CD14-positive monocyte (primary cell): ENCODE data around the gene ABI1. TPM values are rescaled to one million over a fixed set of nuclear protein-coding genes. Genes with fewer than 3 reads are reported as not detected.

Source experiments
- DNase-seq, 3 donors: peaks; one replicate each; pipeline ENCODE4 v3.0.0-alpha.2; 2011 to 2022
- H2AFZ ChIP-seq: 2 replicates; pipeline ENCODE4 v1.6.0; 2012; ENCODE audit warnings: mild to moderate bottlenecking, low read depth, low read length, inconsistent platforms; ENCODE audit not compliant: insufficient read depth, poor library complexity, severe bottlenecking
- H3K27ac ChIP-seq, 2 donors: 1 replicate in 1 of 2; 2 replicates in 1 of 2; pipeline ENCODE4 v1.5.1; 2012 to 2013; ENCODE audit warnings: low read length in 2 of 2, control low read depth in 1 of 2, inconsistent platforms in 1 of 2, low read depth in 1 of 2, mild to moderate bottlenecking in 1 of 2
- H3K27me3 ChIP-seq, 2 donors: one replicate each; pipeline versions ENCODE4 v1.6.0 to v1.6.1; 2011 to 2013; ENCODE audit warnings: low read length in 2 of 2; ENCODE audit not compliant: control insufficient read depth in 2 of 2, insufficient read depth in 2 of 2
- H3K36me3 ChIP-seq, 2 donors: replicated peaks in 1 of 2; 1 replicate in 1 of 2; 2 replicates in 1 of 2; pipeline versions ENCODE4 v1.5.1 to v1.6.1; 2012 to 2013; ENCODE audit warnings: low read length in 2 of 2, control low read depth in 1 of 2, inconsistent platforms in 1 of 2, mild to moderate bottlenecking in 1 of 2; ENCODE audit not compliant: insufficient read depth in 2 of 2, control insufficient read depth in 1 of 2
- H3K4me1 ChIP-seq, 2 donors: 1 replicate in 1 of 2; 2 replicates in 1 of 2; pipeline versions ENCODE4 v1.5.1 to v1.6.1; 2012 to 2013; ENCODE audit warnings: low read length in 2 of 2, control low read depth in 1 of 2, inconsistent platforms in 1 of 2, mild to moderate bottlenecking in 1 of 2, moderate library complexity in 1 of 2; ENCODE audit not compliant: insufficient read depth in 2 of 2, control insufficient read depth in 1 of 2
- H3K4me2 ChIP-seq: replicated peaks from 2 replicates; pipeline ENCODE3; 2012; ENCODE audit warnings: low read length, moderate library complexity, mild to moderate bottlenecking; ENCODE audit not compliant: poor library complexity, severe bottlenecking; ENCODE audit errors: extremely low read depth
- H3K4me3 ChIP-seq, 3 experiments: fragments of 200-600 bp in 1 of 3; sonication (generic) in 1 of 3; replicated peaks in 1 of 3; 1 replicate in 2 of 3; 2 replicates in 1 of 3; pipeline ENCODE4 v1.5.1; 2011 to 2013; ENCODE audit warnings: low read length in 3 of 3, mild to moderate bottlenecking in 3 of 3, control low read depth in 2 of 3, low read depth in 2 of 3, inconsistent platforms in 1 of 3, moderate library complexity in 1 of 3
- H3K79me2 ChIP-seq: 2 replicates; pipeline ENCODE4 v1.6.0; 2012; ENCODE audit warnings: mild to moderate bottlenecking, control low read depth, inconsistent platforms, low read length, moderate library complexity; ENCODE audit not compliant: insufficient read depth
- H3K9ac ChIP-seq: 2 replicates; pipeline ENCODE4 v1.6.0; 2017; ENCODE audit warnings: low read length, mild to moderate bottlenecking; ENCODE audit not compliant: insufficient read depth, poor library complexity, severe bottlenecking
- H3K9me3 ChIP-seq, 2 donors: replicated peaks in 1 of 2; 1 replicate in 1 of 2; 2 replicates in 1 of 2; pipeline versions ENCODE4 v1.5.1 to v1.6.1; 2012 to 2013; ENCODE audit warnings: low read length in 2 of 2, control low read depth in 1 of 2; ENCODE audit not compliant: control insufficient read depth in 1 of 2, insufficient read depth in 1 of 2
- H4K20me1 ChIP-seq: 2 replicates; pipeline ENCODE4 v1.6.0; 2012; ENCODE audit warnings: mild to moderate bottlenecking, low read length, control low read depth, moderate library complexity; ENCODE audit not compliant: insufficient read depth
- H3K27ac Mint-ChIP-seq, 7 donors: one replicate each; pipeline ENCODE4 v1.8.0; 2020; ENCODE audit warnings: mild to moderate bottlenecking in 7 of 7, mixed read lengths in 7 of 7, moderate library complexity in 6 of 7, inconsistent platforms in 2 of 7
- H3K27me3 Mint-ChIP-seq, 3 donors: one replicate each; pipeline ENCODE4 v1.8.0; 2021 to 2022; ENCODE audit warnings: low read depth in 3 of 3, mild to moderate bottlenecking in 3 of 3, mixed read lengths in 3 of 3, moderate library complexity in 3 of 3, inconsistent platforms in 1 of 3
- H3K36me3 Mint-ChIP-seq, 2 donors: one replicate each; pipeline ENCODE4 v1.8.0; 2020; ENCODE audit warnings: mixed read lengths in 2 of 2, inconsistent platforms in 1 of 2, mild to moderate bottlenecking in 1 of 2
- H3K4me1 Mint-ChIP-seq: one replicate; pipeline ENCODE4 v1.8.0; 2020; ENCODE audit warnings: mild to moderate bottlenecking, mixed read lengths
- H3K4me3 Mint-ChIP-seq, 2 donors: one replicate each; pipeline ENCODE4 v1.8.0; 2020; ENCODE audit warnings: mild to moderate bottlenecking in 2 of 2, mixed read lengths in 2 of 2, moderate library complexity in 1 of 2
- H3K9me3 Mint-ChIP-seq, 7 donors: one replicate each; pipeline ENCODE4 v1.8.0; 2020 to 2022; ENCODE audit warnings: mixed read lengths in 7 of 7, mild to moderate bottlenecking in 6 of 7, moderate library complexity in 6 of 7, inconsistent platforms in 2 of 7
- WGBS: methylation state at CpG from one replicate; pipeline ENCODE4 v1.1.5; 2013; ENCODE audit warnings: missing lambda C conversion rate; ENCODE audit not compliant: insufficient coverage; 5-methylcytosine and 5-hydroxymethylcytosine counted together
- intact Hi-C, 2 donors: fragments of 100-400 bp; cut with micrococcal nuclease; formaldehyde crosslinking; loops; one replicate each; pipeline versions ENCODE4 v1.15.0 to v1.15.1; 2023
- polyA plus RNA-seq, 3 donors: library from polyadenylated mRNA; depleted of rRNA in 1 of 3; unstranded in 2 of 3; stranded (reverse) in 1 of 3; fragments of 300-500 nt in 2 of 3; fragments of >200 nt in 1 of 3; fragmentation: Illumina TruSeq in 2 of 3; gene quantifications; 1 replicate in 2 of 3; 2 replicates in 1 of 3; pipeline ENCODE4 v1.2.3, GENCODE V29; 2012 to 2021
- small RNA-seq: library from RNA; depleted of rRNA; stranded (forward); fragments of <200 nt; gene quantifications from one replicate; pipeline ENCODE3, GENCODE V24; 2012; ENCODE audit warnings: low read depth; ENCODE audit not compliant: insufficient read length
- TF ChIP-seq, protein P1 (sequence below): fragments of 200-600 bp; IDR thresholded peaks from one replicate; pipeline ENCODE4 v1.8.0; 2022; ENCODE audit warnings: antibody characterized with exemption, mild to moderate bottlenecking

Gene ABI1
- polyA plus RNA-seq, 3 donors: 39.8 to 77.2 (median 61.5) TPM

DNA sequence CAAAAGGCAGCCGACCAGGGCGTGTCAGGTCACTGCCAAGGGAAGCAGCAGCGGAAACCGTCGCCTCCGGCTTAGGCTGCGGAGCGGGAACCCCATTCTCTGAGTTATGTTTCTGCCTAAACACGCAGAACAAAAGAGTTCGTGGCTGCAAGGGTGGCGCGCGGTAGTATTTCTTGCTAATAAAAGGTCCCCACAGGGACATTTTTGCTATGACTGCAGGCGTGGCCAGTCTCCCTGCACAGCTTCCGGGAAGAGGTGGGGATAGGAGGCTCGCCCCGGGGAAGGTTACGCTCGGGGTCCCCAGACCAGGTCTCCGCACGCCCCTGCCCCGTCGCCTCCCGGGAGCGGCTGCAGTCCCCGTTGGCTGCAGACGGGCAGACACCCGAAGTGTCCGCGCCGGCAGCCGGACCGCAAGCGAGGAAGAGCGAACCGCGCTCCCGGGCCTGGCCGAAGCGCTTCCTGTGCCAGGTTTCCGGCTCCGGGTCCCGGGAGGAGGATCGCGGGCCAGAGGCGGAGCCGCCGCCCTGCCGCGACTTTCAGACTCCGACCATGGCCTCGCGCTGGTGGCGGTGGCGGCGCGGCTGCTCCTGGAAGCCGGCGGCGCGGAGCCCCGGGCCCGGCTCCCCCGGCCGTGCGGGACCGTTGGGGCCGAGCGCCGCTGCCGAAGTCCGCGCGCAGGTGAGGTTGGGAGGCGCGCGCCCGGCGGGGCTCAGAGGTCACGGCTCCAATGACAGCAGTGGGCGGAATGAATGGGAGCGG lies 163.4 kb downstream of the ABI1 start, which contains the start of gene PDSS1:
Gene PDSS1, plus strand, starts transcription at position 539 of the 759 bp plus-strand sequence. Its CDS starts 11 bp downstream, at position 550.
- Mint-ChIP-seq H3K27ac (peak within 1 kb of the TSS; percentile 89 to 96 (median 95)), H3K27me3 (no peaks in the 10 kb centered on the region), H3K4me3 (peak within 1 kb of the TSS; percentile 94 to 95), H3K36me3 (peaks cover 3 to 19% of the 10 kb centered on the region in 2 donors), H3K4me1 (peaks cover 69% of the 10 kb centered on the region), H3K9me3 (no peaks in the 10 kb centered on the region)
- Histone ChIP-seq H3K79me2 (peaks cover 49% of the 10 kb centered on the region), H3K27me3 (no peaks in the 10 kb centered on the region), H3K4me2 (peak within 1 kb of the TSS; percentile 85), H3K4me3 (peak within 1 kb of the TSS; percentile 77 to 95 (median 80)), H3K4me1 (peaks cover 49 to 59% of the 10 kb centered on the region in 2 donors), H3K9ac (peak within 1 kb of the TSS; percentile 82), H3K9me3 (no peaks in the 10 kb centered on the region), H3K36me3 (peaks cover 0 to 5% of the 10 kb centered on the region in 2 donors), H2AFZ (peak within 1 kb of the TSS; percentile 96), H3K27ac (peak within 1 kb of the TSS; percentile 87), H4K20me1 (peaks cover 12% of the 10 kb centered on the region)
- TF ChIP-seq, protein P1, sequence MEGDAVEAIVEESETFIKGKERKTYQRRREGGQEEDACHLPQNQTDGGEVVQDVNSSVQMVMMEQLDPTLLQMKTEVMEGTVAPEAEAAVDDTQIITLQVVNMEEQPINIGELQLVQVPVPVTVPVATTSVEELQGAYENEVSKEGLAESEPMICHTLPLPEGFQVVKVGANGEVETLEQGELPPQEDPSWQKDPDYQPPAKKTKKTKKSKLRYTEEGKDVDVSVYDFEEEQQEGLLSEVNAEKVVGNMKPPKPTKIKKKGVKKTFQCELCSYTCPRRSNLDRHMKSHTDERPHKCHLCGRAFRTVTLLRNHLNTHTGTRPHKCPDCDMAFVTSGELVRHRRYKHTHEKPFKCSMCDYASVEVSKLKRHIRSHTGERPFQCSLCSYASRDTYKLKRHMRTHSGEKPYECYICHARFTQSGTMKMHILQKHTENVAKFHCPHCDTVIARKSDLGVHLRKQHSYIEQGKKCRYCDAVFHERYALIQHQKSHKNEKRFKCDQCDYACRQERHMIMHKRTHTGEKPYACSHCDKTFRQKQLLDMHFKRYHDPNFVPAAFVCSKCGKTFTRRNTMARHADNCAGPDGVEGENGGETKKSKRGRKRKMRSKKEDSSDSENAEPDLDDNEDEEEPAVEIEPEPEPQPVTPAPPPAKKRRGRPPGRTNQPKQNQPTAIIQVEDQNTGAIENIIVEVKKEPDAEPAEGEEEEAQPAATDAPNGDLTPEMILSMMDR: no peak
- WGBS: under 1% methylated on average over 82 of the region's 82 CpGs
- DNase-seq: peak; percentile 52 to 95 (median 81)
- intact Hi-C loops: loop anchor here (10.0 kb wide), 2 partner anchors 93 to 167 kb away; partner anchors contain the start of gene ABI1 (in 2 of the 2)

- intact Hi-C loops: loop anchor here (10.0 kb wide), 2 partner anchors 92 to 168 kb away; partner anchors contain the start of gene ABI1 (in 2 of the 2)
- TF ChIP-seq, protein P1: no peak
- Mint-ChIP-seq H3K27me3 (no peaks in the 10 kb centered on the region), H3K4me3 (peak overlapping the region; percentile 94), H3K36me3 (peaks cover 0 to 14% of the 10 kb centered on the region in 2 donors), H3K4me1 (peaks cover 65% of the 10 kb centered on the region), H3K9me3 (peaks cover 0 to 2% (median 0%) of the 10 kb centered on the region in 7 donors), H3K27ac (peak overlapping the region; percentile 89 to 96 (median 94))
- Histone ChIP-seq H3K4me3 (peak overlapping the region; percentile 77 to 95 (median 80)), H3K4me2 (peak overlapping the region; percentile 85), H3K9me3 (no peaks in the 10 kb centered on the region), H3K27ac (peak overlapping the region; percentile 87), H2AFZ (peak overlapping the region; percentile 96), H3K27me3 (no peaks in the 10 kb centered on the region), H4K20me1 (peaks cover 7% of the 10 kb centered on the region), H3K4me1 (peaks cover 52 to 64% of the 10 kb centered on the region in 2 donors), H3K9ac (peak overlapping the region; percentile 82), H3K36me3 (peaks cover 0 to 4% of the 10 kb centered on the region in 2 donors), H3K79me2 (peaks cover 44% of the 10 kb centered on the region)
- DNase-seq: peak in 1 of 3 donors; percentile 92
- 3% methylated on average over 6 of the region's 11 CpGs for WGBS
Observed at GRCh38 chr10:26696786-26697162, 164.0 kb downstream of the ABI1 start.

Small RNAs within 50 kb of the gene (small RNA-seq; reads per million reads assigned to genes)
- not detected for gene RF00191
- not detected for gene RNU6-946P

Other genes with a start within 250 kb of the ABI1 start
- gene PDSS1, start 163.3 kb downstream of the ABI1 start, polyA plus RNA-seq: 10 to 100 TPM; 12.1 to 13.1 (median 12.6) TPM
- under 1 TPM; 0.36 to 0.73 (median 0.36) TPM for gene ANKRD26, start 239.5 kb upstream of the ABI1 start, polyA plus RNA-seq